ENCODE measurements around the gene KCNQ1OT1. TPM values are rescaled to one million over a fixed set of nuclear protein-coding genes. Genes with fewer than 3 reads are reported as not detected.

KCNQ1OT1 gene
- total and polyA plus RNA-seq, 9 of the 15 experiments (the other 6 are each of a cell fraction or from before 2014, with no cell fraction given), result 0.04 to 2.3 (median 0.74) TPM

GRCh38 chr11:2666828-2667570 is 32.8 kb downstream of the KCNQ1OT1 start:
- FAIRE-seq, result no peak
- Histone ChIP-seq H3K9ac (ENCODE audit: insufficient read depth in 1 of 2, low read depth in 2 of 2, low read length in 2 of 2) (no peak overlapping the region), H3K36me3 (ENCODE audit: control insufficient read depth, insufficient read depth, low read length) (peaks cover 32% of the 10 kb centered on the region; the same call in 2 of the 3 replicates), H3K27ac (ENCODE audit: extremely low read depth, low read depth, low read length) (no peak overlapping the region), H3K4me3 (no peak overlapping the region), H3K27me3 (ENCODE audit: control insufficient read depth in 2 of 2, insufficient read depth in 2 of 2, low read length in 2 of 2) (no peaks in the 10 kb centered on the region), H3K4me2 (ENCODE audit: insufficient read depth, low read length) (no peak overlapping the region), H2AFZ (ENCODE audit: low read depth, low read length) (no peak overlapping the region), H3K79me2 (ENCODE audit: control insufficient read depth, insufficient read depth, low read length) (peaks cover 5% of the 10 kb centered on the region; the same call in 2 of the 3 replicates), H3K9me1 (ENCODE audit: control insufficient read depth, insufficient read depth, low read length) (peaks cover 4% of the 10 kb centered on the region), H4K20me1 (replicated peaks; ENCODE audit: control insufficient read depth, insufficient read depth, low read length) (no peaks in the 10 kb centered on the region; the same call in 1 of the 2 replicates), H3K9me3 (replicated peaks; ENCODE audit: control insufficient read depth, insufficient read depth, low read depth, low read length) (peaks cover 6% of the 10 kb centered on the region; the same call in 1 of the 2 replicates), H3K4me1 (replicated peaks in 1 of 2; ENCODE audit: control insufficient read depth in 2 of 2, insufficient read depth in 2 of 2, low read length in 2 of 2) (no peaks in the 10 kb centered on the region)
- in situ Hi-C loops (cut with MboI), result no loop called here
- TF ChIP-seq HCFC1 (IDR thresholded peaks at IDR 0.05; ENCODE audit: low read depth, low read length) (no peak), NEUROD1 (IDR thresholded peaks at IDR 0.05; ENCODE audit: borderline replicate concordance, low read depth, low read length, partially characterized antibody) (no peak), TBL1XR1 (IDR thresholded peaks at IDR 0.05; ENCODE audit: low read length in 2 of 2) (no peak), TRIM24 (IDR thresholded peaks at IDR 0.05) (no peak), TEAD4 (IDR thresholded peaks at IDR 0.05; ENCODE audit: low read length) (no peak), TEAD4 (CRISPR knock-in tag; IDR thresholded peaks at IDR 0.05; ENCODE audit: borderline replicate concordance) (no peak), DDX20 (tag; IDR thresholded peaks at IDR 0.05; ENCODE audit: low read depth) (no peak), IRF2 (CRISPR knock-in tag; IDR thresholded peaks at IDR 0.05) (no peak), KLF10 (CRISPR knock-in tag; IDR thresholded peaks at IDR 0.05) (no peak)
- BruUV-seq (replicated peaks), result no TSS peak
- DNase-seq (ENCODE audit: extremely low read depth in 1 of 4, low spot score in 3 of 4), result no peak
- ChIA-PET POLR2A (no interaction called here), CTCF (ENCODE audit: low intra/inter-chr PET ratio) (no interaction called here)
- WGBS (ENCODE audit: insufficient coverage, low coverage, missing lambda C conversion rate), result 54% methylated on average over 15 of the region's 15 CpGs
- intact Hi-C loops (cut with micrococcal nuclease), result no loop called here
- ATAC-seq, result no peak
